HG03457 (cell line): ENCODE results near the gene ZNF230.

Source experiments
- ATAC-seq: cut with Tn5 transposase; IDR thresholded peaks from one replicate; pipeline ENCODE4 v1.9.1; 2021; ENCODE audit warnings: moderate number of reproducible peaks; ENCODE audit not compliant: unreplicated experiment

ZNF230 gene

DNA sequence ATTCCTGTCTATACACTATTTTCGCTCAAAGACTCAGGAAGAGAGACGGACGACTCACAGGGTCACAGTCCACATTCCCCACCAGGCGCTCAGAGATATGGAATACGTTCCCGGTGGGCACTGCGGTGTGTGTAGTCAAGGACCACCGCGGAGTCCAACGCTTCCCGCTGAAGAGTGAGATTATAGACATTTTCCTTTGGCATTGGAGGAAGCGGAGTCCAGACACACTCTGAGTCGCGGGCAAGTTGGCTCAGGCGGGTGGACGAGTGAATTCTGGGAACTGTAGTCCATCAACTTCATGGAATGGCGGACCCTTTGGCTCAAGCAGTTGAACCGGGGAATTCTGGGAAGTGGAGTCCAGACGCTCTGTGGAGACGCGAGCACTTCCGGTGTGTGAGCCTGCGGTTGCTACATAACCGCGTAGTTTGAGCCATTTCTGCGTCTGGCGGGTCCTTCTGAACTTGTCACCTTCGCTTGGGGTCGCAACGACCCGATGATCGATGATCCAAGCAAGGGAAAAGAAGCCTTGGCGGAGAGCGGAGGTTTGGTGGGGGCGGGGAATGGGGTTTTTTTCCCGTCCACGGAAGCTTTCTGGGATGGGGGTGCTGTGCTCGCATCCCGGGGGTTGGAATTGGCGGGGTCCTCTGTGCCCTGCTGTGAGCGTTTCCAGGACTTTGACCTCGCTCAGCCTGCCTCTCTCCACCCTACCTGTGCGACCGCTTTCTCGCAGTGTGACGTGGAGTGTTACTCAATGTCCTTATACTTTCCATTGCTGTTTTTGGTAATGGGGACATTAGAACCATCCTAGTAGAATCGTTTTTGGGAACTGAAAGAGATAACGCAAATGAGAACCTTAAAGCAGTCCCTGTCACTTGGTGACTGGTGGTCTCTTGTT lies at the start of gene ZNF230:
Gene ZNF230 (plus strand): TSS at position 392 of the 895 bp plus-strand sequence. CDS start 4,122 bp downstream, outside the sequence.
- ATAC-seq: peak; percentile 89

DNA sequence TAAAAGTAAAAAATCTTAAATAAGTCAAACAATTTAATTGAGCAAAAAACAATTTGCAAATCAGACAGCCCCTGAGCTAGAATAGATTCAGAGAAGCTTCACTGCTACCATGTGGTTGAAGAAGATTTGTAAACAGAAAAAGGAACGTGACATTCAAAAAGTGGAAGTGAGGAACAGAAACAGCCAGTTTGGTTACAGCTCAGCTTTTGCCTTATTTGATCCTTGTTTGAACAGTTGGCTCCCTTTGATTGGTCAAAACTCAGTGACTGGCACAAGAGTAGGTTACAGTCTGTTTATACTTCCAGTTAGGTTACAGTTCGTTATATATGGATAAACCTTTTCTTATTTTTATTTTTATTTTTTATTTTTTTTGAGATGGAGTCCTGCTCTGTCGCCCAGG lies 45.9 kb upstream of the ZNF230 start:
- no peak for ATAC-seq

DNA sequence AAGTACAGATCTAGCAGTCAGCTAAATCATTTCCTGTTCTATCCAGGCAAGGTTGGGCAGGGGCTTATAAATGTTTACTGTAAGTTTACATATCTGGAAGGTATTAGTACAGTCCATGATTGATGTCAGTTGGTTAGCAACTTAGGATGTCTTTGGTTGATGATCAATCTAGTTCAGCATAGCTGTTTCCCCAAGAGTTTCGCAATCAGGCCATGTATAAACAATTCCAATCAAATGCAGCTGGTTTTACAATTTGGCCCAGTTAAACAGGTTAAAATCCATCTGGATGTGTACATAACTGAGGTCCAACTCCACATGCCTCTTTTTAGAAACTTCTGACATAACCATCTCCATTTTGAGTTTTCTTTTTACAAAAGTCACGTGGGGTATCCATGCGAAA lies 44.9 kb upstream of the ZNF230 start:
- ATAC-seq: no peak

DNA sequence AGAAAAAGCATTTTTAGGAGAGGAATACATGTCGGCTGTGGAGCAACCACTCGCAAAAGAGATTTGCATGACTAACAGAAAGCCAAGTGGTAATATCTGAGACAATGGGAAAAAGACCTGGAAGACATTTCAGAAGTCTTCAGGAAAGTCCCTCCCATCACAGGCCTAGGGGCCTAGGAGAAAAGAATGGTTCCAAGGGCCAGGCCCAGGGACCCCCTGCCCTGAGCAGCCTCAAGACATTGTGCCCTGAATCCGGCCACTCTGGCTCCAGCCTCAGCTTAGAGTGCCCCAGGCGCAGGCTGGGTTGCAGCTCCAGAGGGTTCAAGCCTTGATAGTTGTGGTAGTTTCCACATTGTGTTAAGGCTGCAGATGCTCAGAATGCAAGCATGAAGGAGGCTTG lies 42.3 kb upstream of the ZNF230 start:
- no peak for ATAC-seq

- ATAC-seq: no peak
Measured at GRCh38 chr19:43966079-43966694, 36.6 kb upstream of the ZNF230 start.

DNA sequence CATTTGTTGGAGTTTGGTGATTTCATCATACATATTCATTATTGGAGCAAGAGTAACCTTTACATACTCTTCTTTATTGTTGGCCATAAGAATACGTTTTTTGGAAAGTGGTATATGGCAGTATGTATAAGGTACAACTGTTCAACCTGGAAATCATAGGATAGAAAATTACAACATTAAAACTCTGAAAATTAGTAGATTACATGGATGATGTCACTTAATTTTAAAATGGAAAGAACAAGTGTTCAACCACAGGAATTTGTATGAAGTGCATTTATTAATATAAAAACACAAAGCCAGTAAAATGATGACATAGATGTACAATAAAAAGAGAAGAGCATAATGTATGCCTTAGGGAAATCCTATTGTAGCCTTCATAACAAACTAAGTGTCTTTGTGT lies 26.0 kb upstream of the ZNF230 start:
- no peak for ATAC-seq

DNA sequence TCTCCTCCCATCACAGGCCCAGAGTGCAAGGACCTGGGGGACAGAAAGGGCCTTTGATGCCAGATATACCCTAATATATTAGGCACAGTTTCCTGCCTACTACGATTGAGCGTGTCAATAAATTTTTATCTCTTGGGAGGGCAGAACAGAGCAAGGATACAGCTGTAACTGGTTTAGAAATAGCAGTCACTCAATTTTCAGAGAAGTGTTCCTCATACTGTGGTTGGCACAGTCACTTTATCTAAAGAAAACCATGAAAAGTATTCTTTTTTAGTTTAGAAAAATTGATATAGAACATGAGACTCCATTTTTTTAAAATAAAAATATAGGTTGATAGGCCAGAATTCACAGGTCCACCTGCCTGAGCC lies 19.2 kb upstream of the ZNF230 start:
- no peak for ATAC-seq

- peak; percentile 72 for ATAC-seq
Measured at GRCh38 chr19:43983912-43984686, 18.7 kb upstream of the ZNF230 start, which contains the start of gene ZNF155. TSS of gene ZNF155 (plus strand) at chr19:43984188. CDS start at chr19:43988544, 4,356 bp downstream.

DNA sequence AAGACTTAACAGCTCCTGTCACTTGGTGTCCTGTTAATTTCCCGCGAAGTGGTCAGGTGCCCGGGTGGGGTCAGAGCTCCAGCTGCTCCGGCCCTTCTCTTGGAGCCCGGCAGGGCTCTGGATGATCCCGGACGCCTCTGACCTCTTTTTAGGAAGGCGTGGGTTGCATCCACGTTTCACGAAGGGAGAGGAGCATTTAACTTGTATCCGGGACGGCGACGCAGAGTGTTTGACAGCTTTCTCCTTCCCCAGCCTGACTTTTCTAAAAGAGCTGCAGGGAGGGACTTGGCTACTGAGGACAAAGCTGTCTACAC lies 18.1 kb upstream of the ZNF230 start:
- no peak for ATAC-seq

- ATAC-seq: no peak
Measured at GRCh38 chr19:43997631-43998290, 5.0 kb upstream of the ZNF230 start.

GRCh38 chr19:44002212-44002565 lies 568 bp upstream of the ZNF230 start:
- ATAC-seq: no peak

- no peak for ATAC-seq
Measured at GRCh38 chr19:44003461-44004009, 778 bp downstream of the ZNF230 start.

DNA sequence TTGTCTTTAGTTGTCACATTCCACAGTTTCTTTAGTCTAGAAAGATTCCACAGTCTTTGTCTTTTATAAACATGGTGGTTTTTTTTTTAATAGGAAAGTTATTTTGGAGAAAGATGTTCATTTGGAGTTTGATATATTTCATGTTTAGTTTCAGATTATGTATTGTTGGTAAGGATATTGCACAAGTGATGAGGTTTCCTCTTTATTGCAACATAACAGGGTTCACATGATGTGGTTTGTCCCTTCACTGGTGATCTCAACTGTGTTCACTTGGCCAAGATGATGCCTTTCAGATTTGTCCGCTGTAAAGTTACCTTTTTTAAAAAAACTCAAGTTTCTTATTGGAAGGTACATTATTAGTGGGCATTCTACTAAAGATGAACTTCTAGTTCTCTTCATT lies 3.2 kb downstream of the ZNF230 start:
- ATAC-seq: no peak

- ATAC-seq: no peak
Measured at GRCh38 chr19:44007473-44007872, 4.7 kb downstream of the ZNF230 start.

DNA sequence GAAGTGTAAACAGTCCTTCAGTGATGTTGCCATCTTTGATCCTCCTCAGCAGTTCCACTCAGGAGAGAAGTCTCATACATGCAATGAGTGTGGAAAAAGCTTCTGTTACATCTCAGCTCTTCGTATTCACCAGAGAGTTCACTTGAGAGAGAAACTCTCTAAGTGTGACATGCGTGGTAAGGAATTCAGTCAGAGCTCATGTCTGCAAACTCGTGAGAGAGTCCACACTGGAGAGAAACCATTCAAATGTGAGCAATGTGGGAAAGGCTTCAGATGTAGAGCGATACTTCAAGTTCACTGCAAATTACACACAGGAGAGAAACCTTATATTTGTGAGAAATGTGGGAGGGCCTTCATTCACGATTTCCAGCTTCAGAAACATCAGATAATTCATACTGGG lies 7.7 kb downstream of the ZNF230 start:
- ATAC-seq: no peak

DNA sequence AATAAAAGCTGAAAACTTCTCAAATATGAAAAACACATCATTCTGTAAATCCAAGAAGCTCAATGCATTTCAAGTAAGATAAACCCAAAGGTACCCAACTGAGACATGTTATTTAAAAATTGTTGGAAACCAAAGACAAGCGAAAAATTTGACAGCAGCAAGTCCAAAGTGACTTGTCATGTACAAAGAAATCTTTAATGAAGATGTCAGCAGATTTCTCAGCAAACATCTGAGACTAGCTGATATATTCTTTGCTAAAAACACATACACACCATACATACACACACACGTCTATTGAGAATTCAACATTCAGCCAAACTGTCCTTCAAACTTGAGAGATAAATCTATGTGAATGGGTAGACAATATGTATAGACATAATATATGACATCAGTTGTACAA lies 16.7 kb downstream of the ZNF230 start:
- no peak for ATAC-seq

- no peak for ATAC-seq
Measured at GRCh38 chr19:44021221-44021620, 18.5 kb downstream of the ZNF230 start.

DNA sequence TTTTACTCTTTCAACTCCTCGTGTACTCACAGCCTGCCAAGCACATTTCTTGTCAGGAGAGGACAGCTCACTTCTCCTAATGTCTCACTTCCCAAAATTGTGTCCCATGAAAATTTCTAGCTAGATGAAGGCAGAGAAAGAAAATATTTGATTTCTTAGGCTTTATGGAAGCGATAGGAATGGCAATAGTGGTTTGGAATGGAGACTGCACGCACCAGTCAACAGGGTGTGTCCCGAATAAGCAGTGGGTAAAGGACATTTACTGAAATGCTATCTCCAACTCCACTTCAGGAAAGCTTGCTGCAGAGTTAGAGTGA lies 22.1 kb downstream of the ZNF230 start:
- ATAC-seq: no peak

GRCh38 chr19:44025217-44025936 lies 22.6 kb downstream of the ZNF230 start, which contains the start of gene ZNF222:
TSS of gene ZNF222 (plus strand) at chr19:44025379. CDS start at chr19:44025437, 58 bp downstream.
- ATAC-seq: peak; percentile 89

GRCh38 chr19:44026622-44027021 lies 23.9 kb downstream of the ZNF230 start:
- no peak for ATAC-seq
